Measurements from ENCODE around the gene ZNF831. TPM values are rescaled to one million over a fixed set of nuclear protein-coding genes. Genes with fewer than 3 reads are reported as not detected.
A peak's percentile ranks its signal among the peaks of the same experiment; 100 is the strongest.

The ZNF831 gene
- total RNA-seq, 2 experiments from 2014 or later = 7.6 to 9.4 TPM

DNA sequence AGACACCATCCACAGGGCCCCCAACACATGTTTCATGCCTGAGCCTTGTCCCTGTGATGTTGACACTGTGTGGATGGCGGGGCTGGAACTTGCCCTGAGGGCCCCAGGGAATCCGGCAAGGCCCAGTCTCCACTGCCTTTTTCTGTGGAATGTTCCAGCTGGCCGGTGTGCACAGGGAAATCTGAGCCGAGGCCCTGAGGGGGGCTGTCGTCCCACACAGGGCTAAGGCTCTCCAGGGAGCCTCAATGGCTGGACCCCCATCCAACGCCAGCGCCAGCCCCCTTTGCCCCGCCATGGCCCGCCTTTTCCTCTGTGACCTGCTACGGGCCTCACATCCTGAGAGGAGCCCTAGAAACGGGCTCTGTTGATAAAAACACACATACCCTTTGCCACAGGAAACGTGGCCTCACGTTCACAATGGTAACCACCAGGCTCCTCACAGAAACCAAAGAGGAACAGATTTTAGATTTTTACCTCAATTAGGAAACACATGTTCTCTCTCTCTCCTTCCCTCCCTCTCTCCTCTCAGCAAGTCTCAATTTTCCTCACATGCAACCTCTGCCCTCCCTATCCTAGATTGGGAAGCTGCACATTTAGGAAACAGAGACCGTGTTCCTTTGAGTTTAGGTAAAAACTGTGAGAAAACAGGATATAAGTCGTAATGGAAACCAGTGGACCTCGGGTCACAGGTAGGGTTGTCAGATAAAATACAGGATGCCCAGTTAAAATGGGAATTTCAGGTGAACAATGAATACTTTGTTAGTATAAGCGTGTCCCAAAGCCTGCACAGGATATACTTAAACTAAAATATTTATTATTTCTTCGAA is 13.7 kb upstream of the ZNF831 start:
- CTCF ChIA-PET = interaction anchor here (5.2 kb wide), 1 partner anchor 16 kb away, joined by 32 read pairs; the partner anchor contains the start of gene ZNF831
- Mint-ChIP-seq H3K27ac (peak overlapping the region; percentile 92), H3K27me3 (no peaks in the 10 kb centered on the region), H3K4me1 (ENCODE audit: low read depth) (peaks cover 88% of the 10 kb centered on the region), H3K36me3 (peaks cover 25% of the 10 kb centered on the region), H3K4me3 (peak overlapping the region; percentile 62), H3K9me3 (peaks cover 2% of the 10 kb centered on the region)
- peak; percentile 85 for DNase-seq
- intact Hi-C loops (cut with micrococcal nuclease) = loop anchor here (1.0 to 5.0 kb wide), 3 partner anchors 10 to 48 kb away; no protein-coding TSS in a partner anchor
- POLR2A ChIA-PET = interaction anchor here (4.2 to 8.7 kb wide), 2 partner anchors 15 to 27 kb away, joined by 32 to 97 read pairs; partner anchors contain the start of gene ZNF831

DNA sequence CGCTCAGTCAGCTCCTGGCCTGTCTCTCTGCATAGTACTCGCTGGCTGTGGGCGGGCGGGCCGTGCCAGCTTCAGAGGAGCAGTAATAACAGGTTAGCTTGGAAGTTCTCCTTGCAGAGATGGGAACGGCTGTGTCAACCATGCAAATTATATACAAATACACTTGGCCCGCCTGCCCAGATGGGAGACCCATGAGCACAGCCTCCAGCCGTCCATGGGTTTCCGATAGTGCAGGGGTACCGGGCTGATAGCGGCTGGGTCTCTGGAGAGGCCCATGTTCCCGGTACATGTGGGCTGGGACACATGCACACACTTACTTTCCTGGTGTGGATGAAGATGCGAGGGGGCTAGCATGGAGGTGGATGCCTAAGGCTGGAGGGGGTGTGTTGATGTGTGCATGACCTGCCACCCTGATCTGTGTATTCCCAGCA is 12.8 kb upstream of the ZNF831 start:
- ChIA-PET CTCF (interaction anchor here (3.8 to 5.2 kb wide), 2 partner anchors 15 to 63 kb away, joined by 23 to 32 read pairs; partner anchors contain the start of gene ZNF831), POLR2A (interaction anchor here (0.6 to 8.7 kb wide), 4 partner anchors 9 to 103 kb away, joined by 3 to 97 read pairs (median 18); partner anchors contain the start of gene ZNF831)
- Mint-ChIP-seq H3K27me3 (no peaks in the 10 kb centered on the region), H3K4me3 (peak overlapping the region; percentile 35), H3K27ac (peak overlapping the region; percentile 71), H3K4me1 (ENCODE audit: low read depth) (peaks cover 88% of the 10 kb centered on the region), H3K36me3 (peaks cover 25% of the 10 kb centered on the region), H3K9me3 (peaks cover 2% of the 10 kb centered on the region)
- intact Hi-C loops (cut with micrococcal nuclease) = loop anchor here (1.0 kb wide), 2 partner anchors 9 to 27 kb away; no protein-coding TSS in a partner anchor
- no peak for DNase-seq

DNA sequence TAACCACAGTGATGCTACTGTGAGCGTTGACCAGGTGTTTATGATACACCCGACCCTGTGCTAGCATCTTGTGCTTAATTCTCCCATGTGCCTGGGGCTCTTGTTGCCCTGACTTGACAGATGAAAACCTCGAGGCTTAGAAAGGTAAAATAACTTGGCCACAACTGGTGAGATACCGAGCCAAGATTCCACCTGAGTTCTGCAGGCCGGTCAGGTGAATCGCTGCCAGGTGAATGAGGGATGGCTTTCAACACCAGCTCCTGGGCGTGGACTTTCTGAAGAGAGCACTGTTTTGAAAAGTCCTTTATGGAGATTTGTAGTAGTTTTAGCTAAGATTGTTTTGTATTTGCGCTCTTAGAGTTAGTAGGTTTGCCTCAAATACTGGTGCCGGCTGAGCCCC is 12.2 kb upstream of the ZNF831 start:
- no peak for DNase-seq
- H3K4me3 Mint-ChIP-seq = no peak overlapping the region
- intact Hi-C loops (cut with micrococcal nuclease) = no loop called here

DNA sequence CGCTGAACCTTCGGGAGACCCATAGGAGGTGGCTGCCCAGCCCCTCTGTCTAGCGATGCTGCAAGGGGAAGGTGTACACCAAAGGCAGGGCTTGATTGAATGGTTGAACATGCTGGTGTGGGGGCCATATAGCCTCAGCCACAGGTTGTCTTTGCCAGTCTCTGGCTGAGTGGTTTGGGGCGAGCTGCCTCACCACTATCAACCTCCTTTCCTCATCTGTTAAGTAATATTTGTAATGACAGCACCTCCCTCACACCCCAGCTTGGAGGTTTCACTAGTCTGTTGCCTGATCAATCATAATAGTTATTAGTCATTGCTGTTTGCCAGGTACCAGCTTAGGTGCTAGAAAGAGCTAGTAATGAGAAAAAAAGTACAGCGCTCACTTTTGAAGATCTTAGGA is 11.8 kb upstream of the ZNF831 start:
- peak; percentile 81 for DNase-seq
- ChIA-PET CTCF (interaction anchor here (0.8 to 5.2 kb wide), 8 partner anchors 9 to 252 kb away, joined by 3 to 32 read pairs (median 4); partner anchors contain the start of gene ZNF831), POLR2A (interaction anchor here (0.8 to 8.7 kb wide), 4 partner anchors 8 to 29 kb away, joined by 3 to 97 read pairs (median 6); partner anchors contain the start of gene ZNF831)
- H3K27me3 Mint-ChIP-seq = no peaks in the 10 kb centered on the region
- H3K4me3 Mint-ChIP-seq = no peak overlapping the region
- intact Hi-C loops (cut with micrococcal nuclease) = no loop called here
- H3K4me1 Mint-ChIP-seq (ENCODE audit: low read depth) = peaks cover 91% of the 10 kb centered on the region
- peak overlapping the region; percentile 71 for H3K27ac Mint-ChIP-seq
- peaks cover 24% of the 10 kb centered on the region for H3K36me3 Mint-ChIP-seq
- peaks cover 2% of the 10 kb centered on the region for H3K9me3 Mint-ChIP-seq

More for the DNA sequence above, 12.2 kb upstream of the ZNF831 start:
- peaks cover 90% of the 10 kb centered on the region for H3K4me1 Mint-ChIP-seq (ENCODE audit: low read depth)
- H3K9me3 Mint-ChIP-seq = peaks cover 2% of the 10 kb centered on the region
- H3K36me3 Mint-ChIP-seq = peaks cover 25% of the 10 kb centered on the region
- H3K27me3 Mint-ChIP-seq = no peaks in the 10 kb centered on the region
- H3K27ac Mint-ChIP-seq = peak overlapping the region; percentile 71
- ChIA-PET POLR2A (interaction anchor here (0.8 to 8.7 kb wide), 4 partner anchors 8 to 29 kb away, joined by 3 to 97 read pairs (median 6); partner anchors contain the start of gene ZNF831), CTCF (interaction anchor here (0.8 to 5.2 kb wide), 6 partner anchors 9 to 118 kb away, joined by 3 to 32 read pairs (median 10); partner anchors contain the start of gene ZNF831)

DNA sequence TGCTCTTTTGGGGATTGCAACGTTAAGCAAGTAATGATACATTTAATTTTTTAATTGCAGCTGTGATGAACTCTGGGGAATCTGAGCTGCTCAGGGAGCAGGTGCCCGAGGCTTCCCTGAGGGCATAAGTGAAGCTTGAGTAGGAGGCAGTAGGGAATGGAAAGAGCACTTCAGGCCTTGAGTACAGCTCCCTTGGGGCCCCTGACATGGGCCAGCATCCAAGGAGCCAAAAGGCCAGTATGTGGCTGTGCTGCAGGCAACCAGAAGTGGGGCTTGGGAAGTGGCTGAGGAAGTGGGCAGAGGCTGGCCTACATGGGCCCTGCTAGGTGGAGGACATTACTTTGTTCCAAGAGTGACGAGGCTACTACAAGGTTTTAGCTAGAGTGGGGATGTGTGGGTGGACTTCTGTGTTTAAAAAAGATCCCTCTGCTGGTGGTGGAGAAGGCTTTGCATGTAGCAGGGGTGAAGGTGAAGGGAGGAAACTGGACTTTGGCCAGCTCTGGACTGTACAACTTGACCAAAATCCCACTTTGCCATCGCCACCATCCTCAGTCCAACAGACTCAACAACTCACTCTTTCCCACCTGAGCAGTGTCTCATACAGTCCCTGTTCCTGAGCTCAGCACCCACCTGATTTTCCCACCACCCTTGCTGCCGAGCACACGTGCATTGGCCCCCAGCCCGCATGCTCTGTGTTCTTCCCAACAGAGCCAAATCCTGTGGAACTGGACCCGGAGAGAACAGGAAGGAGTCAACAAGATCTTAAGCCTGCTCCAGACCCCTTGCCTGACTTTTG is 10.9 kb upstream of the ZNF831 start:
- no peak for DNase-seq
- H3K4me3 Mint-ChIP-seq = no peak overlapping the region
- POLR2A ChIA-PET = interaction anchor here (1.1 to 8.7 kb wide), 5 partner anchors 12 to 120 kb away, joined by 3 to 97 read pairs (median 3); partner anchors contain the start of genes ATP5F1E and ZNF831
- peaks cover under 1% of the 10 kb centered on the region for H3K9me3 Mint-ChIP-seq
- no peaks in the 10 kb centered on the region for H3K27me3 Mint-ChIP-seq
- CTCF ChIA-PET = interaction anchor here (0.8 to 5.2 kb wide), 10 partner anchors 13 to 251 kb away, joined by 3 to 32 read pairs (median 4); partner anchors contain the start of gene ZNF831
- H3K36me3 Mint-ChIP-seq = peaks cover 19% of the 10 kb centered on the region
- intact Hi-C loops (cut with micrococcal nuclease) = no loop called here
- H3K4me1 Mint-ChIP-seq (ENCODE audit: low read depth) = peaks cover 91% of the 10 kb centered on the region
- H3K27ac Mint-ChIP-seq = peak overlapping the region; percentile 71

DNA sequence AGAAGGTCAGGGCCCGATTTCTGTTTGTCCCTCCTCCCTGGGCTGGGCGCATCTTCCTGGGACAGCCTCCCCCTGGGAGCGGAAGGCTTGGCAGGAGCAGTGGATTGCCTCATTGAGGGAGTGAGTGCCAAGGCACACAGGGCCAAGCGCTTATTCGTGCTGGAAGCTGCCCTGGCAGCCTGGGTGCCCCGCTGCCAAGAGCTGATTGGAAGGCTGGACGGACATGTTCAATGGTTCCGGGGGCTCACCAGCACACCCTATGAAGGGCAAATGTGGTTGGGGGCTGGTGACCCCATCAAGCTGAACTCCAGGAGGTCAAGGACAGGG is 10.3 kb upstream of the ZNF831 start:
- H3K4me3 Mint-ChIP-seq = no peak overlapping the region
- H3K9me3 Mint-ChIP-seq = no peaks in the 10 kb centered on the region
- H3K36me3 Mint-ChIP-seq = peaks cover 14% of the 10 kb centered on the region
- no peak overlapping the region for H3K27ac Mint-ChIP-seq
- DNase-seq = no peak
- intact Hi-C loops (cut with micrococcal nuclease) = no loop called here
- ChIA-PET CTCF (interaction anchor here (1.1 to 5.2 kb wide), 7 partner anchors 12 to 66 kb away, joined by 4 to 32 read pairs (median 8); partner anchors contain the start of gene ZNF831), POLR2A (interaction anchor here (1.4 to 8.7 kb wide), 3 partner anchors 11 to 121 kb away, joined by 3 to 97 read pairs (median 3); partner anchors contain the start of genes ATP5F1E and ZNF831)
- H3K27me3 Mint-ChIP-seq = no peaks in the 10 kb centered on the region
- H3K4me1 Mint-ChIP-seq (ENCODE audit: low read depth) = peaks cover 91% of the 10 kb centered on the region

DNA sequence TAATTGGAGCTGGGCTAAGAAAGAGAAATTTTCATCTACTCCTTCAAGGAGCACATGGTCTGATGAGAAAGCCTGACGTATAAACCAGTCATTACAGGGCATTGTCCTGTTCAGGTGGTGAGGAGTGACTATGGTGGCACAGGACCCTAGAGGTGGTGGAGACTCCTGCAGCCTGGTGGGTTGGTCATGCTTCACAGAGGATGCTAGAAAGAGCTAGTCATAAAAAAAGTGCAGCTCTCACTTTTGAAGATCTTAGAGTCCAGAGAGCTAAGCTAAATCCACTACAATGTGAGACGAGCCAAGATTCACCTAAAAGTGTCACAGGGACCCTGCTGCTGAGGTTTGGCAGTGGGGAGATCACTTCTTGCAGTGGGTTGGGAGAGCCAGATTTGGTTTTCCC is 9.8 kb upstream of the ZNF831 start:
- H3K9me3 Mint-ChIP-seq = no peaks in the 10 kb centered on the region
- peak; percentile 59 for DNase-seq
- no peak overlapping the region for H3K27ac Mint-ChIP-seq
- POLR2A ChIA-PET = interaction anchor here (1.4 to 8.7 kb wide), 2 partner anchors 11 to 122 kb away, joined by 3 to 97 read pairs; partner anchors contain the start of genes ATP5F1E and ZNF831
- H3K27me3 Mint-ChIP-seq = no peaks in the 10 kb centered on the region
- intact Hi-C loops (cut with micrococcal nuclease) = no loop called here
- no peak overlapping the region for H3K4me3 Mint-ChIP-seq
- peaks cover 12% of the 10 kb centered on the region for H3K36me3 Mint-ChIP-seq
- CTCF ChIA-PET = interaction anchor here (0.9 to 5.2 kb wide), 8 partner anchors 10 to 66 kb away, joined by 3 to 32 read pairs (median 6); partner anchors contain the start of gene ZNF831
- H3K4me1 Mint-ChIP-seq (ENCODE audit: low read depth) = peaks cover 92% of the 10 kb centered on the region

DNA sequence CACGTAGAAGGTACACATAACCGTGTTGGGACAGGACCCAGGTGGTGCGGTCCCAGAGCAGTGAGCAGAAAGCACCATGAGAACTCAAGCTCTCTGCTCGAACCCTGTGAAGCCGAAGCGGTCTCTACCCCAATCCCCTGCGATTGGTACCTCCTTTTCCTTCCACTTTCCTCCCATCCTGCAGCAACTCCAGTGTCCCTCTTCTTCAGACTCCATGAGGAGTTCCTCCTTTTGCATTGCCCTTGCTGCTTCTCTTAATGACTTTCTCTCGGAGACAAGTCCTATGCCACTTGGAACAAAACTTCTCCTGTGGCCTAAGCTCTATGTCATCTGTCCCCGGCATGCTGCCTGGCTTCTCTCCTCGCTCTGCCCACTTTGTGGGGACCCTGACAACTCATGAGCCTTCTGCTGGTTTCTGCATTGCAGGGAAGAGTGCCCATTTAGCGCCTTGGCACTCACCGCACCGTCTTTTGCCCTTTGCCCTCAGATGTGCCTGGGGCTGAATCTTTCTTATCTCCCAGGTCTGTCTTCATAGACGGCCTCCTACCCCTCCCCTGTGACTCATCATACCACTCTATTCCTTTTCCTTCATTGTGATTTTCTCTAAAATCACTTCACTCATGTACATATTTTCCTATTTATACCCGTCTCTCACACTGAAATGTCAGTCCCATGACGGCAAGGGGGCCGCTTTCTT is 9.2 kb upstream of the ZNF831 start:
- DNase-seq = no peak
- ChIA-PET POLR2A (interaction anchor here (1.4 kb wide), 1 partner anchor 122 kb away, joined by 3 read pairs; the partner anchor contains the start of gene ATP5F1E), CTCF (interaction anchor here (0.9 to 5.2 kb wide), 8 partner anchors 11 to 67 kb away, joined by 3 to 32 read pairs (median 6); partner anchors contain the start of gene ZNF831)
- Mint-ChIP-seq H3K9me3 (no peaks in the 10 kb centered on the region), H3K4me1 (ENCODE audit: low read depth) (peaks cover 92% of the 10 kb centered on the region), H3K4me3 (no peak overlapping the region), H3K27ac (no peak overlapping the region), H3K36me3 (peaks cover 9% of the 10 kb centered on the region), H3K27me3 (no peaks in the 10 kb centered on the region)
- intact Hi-C loops (cut with micrococcal nuclease) = no loop called here

DNA sequence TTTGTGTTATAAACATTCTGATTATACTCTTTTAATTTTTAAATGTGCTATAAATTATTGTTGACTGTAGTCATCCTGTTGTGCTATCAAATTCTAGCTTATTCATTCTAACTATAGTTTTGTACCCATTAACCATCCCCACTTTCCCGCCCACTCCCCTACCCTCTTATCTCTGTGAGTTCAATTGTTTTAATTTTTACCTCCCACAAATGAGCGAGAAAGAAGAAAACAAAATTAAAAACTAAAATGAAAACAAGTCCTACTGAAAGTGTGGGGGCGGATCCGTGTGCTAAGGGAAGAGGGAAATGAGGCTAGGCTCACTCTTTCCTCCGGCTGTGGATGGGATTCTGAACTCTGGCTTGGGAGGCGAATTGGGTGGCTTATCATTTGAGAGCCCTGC is 6.6 kb upstream of the ZNF831 start:
- Mint-ChIP-seq H3K9me3 (no peaks in the 10 kb centered on the region), H3K27ac (peak overlapping the region; percentile 77), H3K4me1 (ENCODE audit: low read depth) (peaks cover 92% of the 10 kb centered on the region), H3K4me3 (peak overlapping the region; percentile 33), H3K27me3 (no peaks in the 10 kb centered on the region), H3K36me3 (peaks cover 12% of the 10 kb centered on the region)
- intact Hi-C loops (cut with micrococcal nuclease) = no loop called here
- CTCF ChIA-PET = interaction anchor here (0.8 to 3.4 kb wide), 3 partner anchors 10 to 69 kb away, joined by 3 to 12 read pairs (median 3); no protein-coding TSS in a partner anchor
- no peak for DNase-seq
- POLR2A ChIA-PET = no interaction called here

DNA sequence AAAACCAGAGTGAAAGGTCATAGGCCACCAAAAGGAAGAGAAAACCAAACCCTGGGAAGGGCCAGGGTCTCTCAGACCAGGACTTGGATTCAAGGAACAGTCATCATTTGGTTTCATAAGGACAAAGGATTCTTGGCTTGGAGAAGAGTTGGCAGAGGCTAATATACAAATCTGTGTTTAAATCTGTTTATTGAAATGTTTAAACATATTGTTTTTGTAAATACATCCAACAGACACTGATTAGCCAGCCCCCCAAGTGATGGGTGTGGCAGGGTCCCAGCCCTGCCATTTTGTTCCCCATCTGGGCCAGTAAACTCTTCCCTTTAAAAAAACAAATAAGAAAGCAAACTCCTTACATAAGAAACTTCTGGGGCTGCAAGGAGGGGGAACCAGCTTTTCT is 6.1 kb upstream of the ZNF831 start:
- Mint-ChIP-seq H3K36me3 (peaks cover 10% of the 10 kb centered on the region), H3K27me3 (no peaks in the 10 kb centered on the region), H3K4me3 (no peak overlapping the region), H3K27ac (peak overlapping the region; percentile 77), H3K4me1 (ENCODE audit: low read depth) (peaks cover 92% of the 10 kb centered on the region), H3K9me3 (no peaks in the 10 kb centered on the region)
- DNase-seq = no peak
- ChIA-PET CTCF (interaction anchor here (0.8 to 3.4 kb wide), 4 partner anchors 10 to 70 kb away, joined by 3 to 16 read pairs (median 8); no protein-coding TSS in a partner anchor), POLR2A (interaction anchor here (1.0 kb wide), 1 partner anchor 10 kb away, joined by 7 read pairs; no protein-coding TSS in a partner anchor)
- intact Hi-C loops (cut with micrococcal nuclease) = no loop called here

Measured in activated CD4-positive, alpha-beta memory T cell treated with anti-CD3 and anti-CD28 coated beads for 36 hours (primary cell).